HEK293T (cell line): ENCODE data around the gene PDE10A.

Experiments used
- CTCF ChIA-PET: fragments of 350-600 bp; formaldehyde crosslinking; extraction: SDS; loops from one replicate; lab custom pipeline; 2021; ENCODE audit warnings: antibody characterized with exemption, inconsistent platforms; lab: Yijun Ruan, JAX
- POLR2A ChIA-PET: fragments of 350-600 bp; formaldehyde crosslinking; extraction: SDS; loops from one replicate; lab custom pipeline; 2020; ENCODE audit warnings: antibody characterized with exemption, inconsistent platforms; lab: Yijun Ruan, JAX
- DNase-seq: peaks from one replicate; pipeline ENCODE4 v3.0.0; 2012; ENCODE audit warnings: mixed read lengths; ENCODE audit errors: extremely low spot score
- ARNT ChIP-seq: fragments of 450-650 bp; IDR thresholded peaks from 2 replicates; pipeline ENCODE4 v1.6.1; 2017; ENCODE audit warnings: mild to moderate bottlenecking
- BHLHE40 ChIP-seq: fragments of 450-650 bp; IDR thresholded peaks from 2 replicates; pipeline ENCODE4 v1.6.1; 2016; ENCODE audit warnings: mild to moderate bottlenecking, moderate library complexity, borderline replicate concordance
- CTBP1 ChIP-seq: fragments of 450-650 bp; IDR thresholded peaks from 2 replicates; pipeline ENCODE4 v1.6.1; 2016; ENCODE audit warnings: borderline replicate concordance
- ELF4 ChIP-seq: fragments of 450-650 bp; IDR thresholded peaks from 2 replicates; pipeline ENCODE4 v1.6.1; 2017; ENCODE audit warnings: antibody characterized with exemption
- FOXA1 ChIP-seq: fragments of 450-650 bp; IDR thresholded peaks from 2 replicates; pipeline ENCODE4 v1.6.1; 2016; ENCODE audit warnings: mild to moderate bottlenecking
- FOXK2 ChIP-seq: fragments of 450-650 bp; IDR thresholded peaks from 2 replicates; pipeline ENCODE4 v1.6.1; 2016; ENCODE audit warnings: mild to moderate bottlenecking
- FOXM1 ChIP-seq: fragments of 450-650 bp; IDR thresholded peaks from 2 replicates; pipeline ENCODE4 v1.6.1; 2017; ENCODE audit warnings: mild to moderate bottlenecking, borderline replicate concordance
- HDGF ChIP-seq: fragments of 450-650 bp; IDR thresholded peaks from 2 replicates; pipeline ENCODE4 v1.6.1; 2017; ENCODE audit warnings: antibody characterized with exemption, borderline replicate concordance
- L3MBTL2 ChIP-seq: fragments of 450-650 bp; conservative IDR thresholded peaks from 2 replicates; pipeline ENCODE4 v1.6.1; 2016; ENCODE audit warnings: mild to moderate bottlenecking
- LEF1 ChIP-seq: fragments of 450-650 bp; IDR thresholded peaks from 2 replicates; pipeline ENCODE4 v1.6.1; 2017; ENCODE audit warnings: mild to moderate bottlenecking, borderline replicate concordance
- NFRKB ChIP-seq: fragments of 450-650 bp; IDR thresholded peaks from 2 replicates; pipeline ENCODE4 v1.6.1; 2016; ENCODE audit warnings: mild to moderate bottlenecking, moderate library complexity
- SP1 ChIP-seq: fragments of 450-650 bp; IDR thresholded peaks from 2 replicates; pipeline ENCODE4 v1.6.1; 2017
- SUZ12 ChIP-seq: fragments of 450-650 bp; IDR thresholded peaks from 2 replicates; pipeline ENCODE4 v1.6.1; 2016; ENCODE audit warnings: mild to moderate bottlenecking
- TARDBP ChIP-seq: fragments of 450-650 bp; IDR thresholded peaks from 2 replicates; pipeline ENCODE4 v1.6.1; 2016
- ZNF384 ChIP-seq: fragments of 450-650 bp; IDR thresholded peaks from 2 replicates; pipeline ENCODE4 v1.6.1; 2016
- TF ChIP-seq, protein P1 (sequence below): fragments of 450-650 bp; IDR thresholded peaks from 2 replicates; pipeline ENCODE4 v1.6.1; 2016

Gene PDE10A

DNA sequence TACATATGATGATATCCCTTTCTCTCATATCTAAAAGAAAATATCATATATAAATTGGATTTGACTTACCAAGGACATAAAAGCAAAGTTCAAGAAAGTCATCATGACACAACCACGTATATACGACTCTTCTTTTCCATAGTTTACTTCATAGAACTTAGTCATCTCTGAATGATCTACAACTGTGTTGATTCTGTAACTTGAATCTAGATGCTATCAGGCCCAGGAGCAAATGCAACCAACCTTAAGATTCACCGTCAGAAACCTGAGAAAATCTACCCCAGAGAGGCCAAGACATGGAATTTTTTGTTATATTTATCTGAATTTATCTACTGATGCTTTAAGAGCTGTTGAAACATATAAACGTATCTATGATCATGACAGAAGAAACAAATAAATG, 165.6 kb downstream of the PDE10A start:
- no peak for DNase-seq
- TF ChIP-seq TARDBP: no peak
- peak; percentile 29; the same call in 1 of the 2 replicates for TF ChIP-seq CTBP1
- TF ChIP-seq, protein P1, sequence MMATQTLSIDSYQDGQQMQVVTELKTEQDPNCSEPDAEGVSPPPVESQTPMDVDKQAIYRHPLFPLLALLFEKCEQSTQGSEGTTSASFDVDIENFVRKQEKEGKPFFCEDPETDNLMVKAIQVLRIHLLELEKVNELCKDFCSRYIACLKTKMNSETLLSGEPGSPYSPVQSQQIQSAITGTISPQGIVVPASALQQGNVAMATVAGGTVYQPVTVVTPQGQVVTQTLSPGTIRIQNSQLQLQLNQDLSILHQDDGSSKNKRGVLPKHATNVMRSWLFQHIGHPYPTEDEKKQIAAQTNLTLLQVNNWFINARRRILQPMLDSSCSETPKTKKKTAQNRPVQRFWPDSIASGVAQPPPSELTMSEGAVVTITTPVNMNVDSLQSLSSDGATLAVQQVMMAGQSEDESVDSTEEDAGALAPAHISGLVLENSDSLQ: peak; percentile 34; the same call in 1 of the 2 replicates
- ChIA-PET POLR2A (no interaction called here), CTCF (interaction anchor here (1.2 kb wide), 1 partner anchor 9 kb away, joined by 3 read pairs; no protein-coding TSS in a partner anchor)

DNA sequence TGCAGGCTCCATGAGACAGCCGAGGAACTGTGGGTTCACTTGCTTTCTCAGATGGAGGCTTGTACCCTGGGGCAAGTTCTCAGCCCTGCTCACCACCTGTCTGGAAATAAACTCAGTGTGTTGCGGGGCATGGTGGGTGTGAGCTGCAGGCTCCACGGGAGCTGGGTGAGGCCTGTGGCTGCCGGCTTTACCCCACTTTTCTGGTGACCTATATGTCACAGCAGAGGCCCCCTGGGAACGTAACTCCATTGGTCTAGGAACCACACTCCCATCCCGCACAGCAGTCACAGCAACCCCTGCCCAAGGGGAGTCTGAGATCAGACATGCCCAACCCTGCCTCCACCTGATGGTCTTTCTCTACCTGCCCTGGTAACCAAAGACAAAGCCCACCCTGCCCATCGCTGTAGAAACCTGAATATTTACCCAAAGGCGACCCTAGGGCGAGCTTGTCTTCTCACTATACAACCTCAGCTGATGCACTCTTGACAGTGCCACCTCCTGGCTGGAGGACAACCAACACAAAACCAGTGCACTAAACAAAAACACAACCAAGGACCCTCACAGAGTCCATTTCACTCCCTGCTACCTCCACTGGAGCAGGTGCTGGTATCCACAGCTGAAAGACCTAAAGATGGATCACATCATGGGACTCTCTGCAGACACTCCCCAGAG, 174.3 kb downstream of the PDE10A start:
- ChIA-PET POLR2A (no interaction called here), CTCF (interaction anchor here (0.6 to 0.8 kb wide), 2 partner anchors 8 to 86 kb away, joined by 3 to 4 read pairs; no protein-coding TSS in a partner anchor)
- no peak for DNase-seq
- TF ChIP-seq HDGF (no peak), FOXM1 (no peak)

DNA sequence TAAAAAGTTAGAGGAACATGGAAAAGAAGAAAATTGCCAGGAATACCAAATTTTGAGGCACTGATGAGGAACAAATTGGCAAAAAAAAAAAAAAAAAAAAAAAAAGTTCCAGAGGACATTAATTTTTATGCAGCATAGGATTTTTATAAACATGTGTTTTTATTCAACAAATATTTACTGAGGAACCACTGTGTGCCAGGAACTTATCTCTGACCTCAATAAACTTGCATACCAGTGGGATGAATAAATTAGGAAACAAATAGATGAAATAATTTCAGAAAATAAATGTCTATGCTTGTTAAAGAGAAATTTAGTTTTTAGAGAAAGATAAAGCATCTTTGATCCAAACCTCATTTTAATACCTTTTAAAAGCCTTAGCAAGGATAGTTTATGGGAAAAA, 175.1 kb downstream of the PDE10A start:
- TF ChIP-seq LEF1 (no peak), ELF4 (no peak), FOXM1 (no peak), NFRKB (no peak)
- DNase-seq: no peak
- CTCF ChIA-PET: interaction anchor here (0.8 kb wide), 1 partner anchor 9 kb away, joined by 3 read pairs; no protein-coding TSS in a partner anchor
- POLR2A ChIA-PET: no interaction called here

DNA sequence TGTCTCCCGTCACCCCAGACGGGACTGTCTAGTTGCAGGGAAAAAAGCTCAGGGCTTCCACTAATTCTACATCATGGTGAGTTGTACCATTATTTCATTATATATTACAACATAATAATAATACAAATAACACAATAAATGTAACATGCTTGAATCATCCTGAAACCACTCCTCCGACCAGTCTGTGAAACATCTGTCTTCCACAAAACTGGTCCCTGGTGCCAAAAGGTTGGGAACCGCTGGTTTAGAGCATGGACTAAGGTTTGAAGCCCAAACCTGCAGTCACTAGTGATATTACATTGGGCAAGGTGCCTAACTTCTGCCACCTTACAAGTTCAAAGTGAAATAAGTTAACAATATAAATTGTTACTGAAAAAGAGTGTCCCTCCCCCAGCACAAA, 175.7 kb downstream of the PDE10A start:
- POLR2A ChIA-PET: no interaction called here
- no peak for DNase-seq
- TF ChIP-seq SUZ12: no peak
- no peak for TF ChIP-seq LEF1
- no peak for TF ChIP-seq L3MBTL2
- TF ChIP-seq FOXK2: no peak
- no peak for TF ChIP-seq CTBP1
- no peak for TF ChIP-seq BHLHE40
- no peak for TF ChIP-seq ELF4
- TF ChIP-seq, protein P1: no peak
- TF ChIP-seq FOXM1: no peak
- TF ChIP-seq ZNF384: no peak
- no peak for TF ChIP-seq FOXA1
- TF ChIP-seq TARDBP: no peak
- TF ChIP-seq ARNT: no peak
- TF ChIP-seq HDGF: no peak
- TF ChIP-seq NFRKB: no peak
- no peak for TF ChIP-seq SP1
- CTCF ChIA-PET: no interaction called here

DNA sequence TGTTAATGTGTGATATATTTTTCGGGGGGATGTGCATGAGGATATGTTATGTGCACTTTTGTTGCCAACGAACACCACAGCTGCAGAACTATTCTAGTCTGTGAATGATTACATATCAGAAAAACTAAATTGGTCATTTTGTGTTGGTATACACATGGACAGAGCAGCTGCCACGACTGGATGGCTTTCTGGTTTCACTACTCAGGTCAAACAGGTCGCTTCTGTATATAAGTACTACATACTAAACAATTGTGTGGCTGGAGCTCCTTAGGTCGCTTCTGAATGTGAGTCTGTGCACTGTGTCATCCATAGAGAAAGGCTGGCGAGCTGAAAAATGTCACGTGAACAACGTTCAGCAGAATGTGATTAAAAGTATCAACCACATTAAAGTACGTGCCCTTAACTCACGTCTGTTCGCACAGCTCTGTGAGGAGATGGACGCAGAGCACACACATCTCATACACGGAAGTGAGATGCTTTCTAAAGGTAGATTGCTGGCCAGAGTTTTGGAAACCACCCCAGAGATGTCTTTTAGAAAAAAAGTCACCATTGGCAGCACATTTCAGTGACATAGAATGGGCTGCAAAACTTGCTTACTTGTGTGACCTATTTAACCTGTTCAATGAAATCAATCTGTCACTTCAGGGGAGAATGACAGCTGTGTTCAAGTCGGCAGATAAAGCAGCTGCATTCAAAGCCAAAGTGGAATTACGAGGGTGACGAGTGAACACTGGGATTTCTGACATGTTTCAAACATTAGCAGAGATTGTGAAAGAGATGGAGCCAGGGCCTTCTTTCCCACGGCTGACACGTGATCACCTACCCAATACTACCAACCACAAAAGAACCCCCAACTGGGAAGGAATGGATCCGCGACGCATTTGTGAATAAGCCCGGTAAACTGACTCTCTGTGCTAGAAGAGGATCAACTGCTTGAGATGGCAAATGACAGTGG, 176.6 kb downstream of the PDE10A start:
- ChIA-PET POLR2A (no interaction called here), CTCF (no interaction called here)
- TF ChIP-seq, protein P1: no peak
- TF ChIP-seq L3MBTL2: no peak
- TF ChIP-seq LEF1: no peak
- no peak for TF ChIP-seq NFRKB
- no peak for TF ChIP-seq ZNF384
- no peak for TF ChIP-seq TARDBP
- TF ChIP-seq FOXK2: no peak
- no peak for TF ChIP-seq FOXA1
- TF ChIP-seq SUZ12: no peak
- no peak for TF ChIP-seq SP1
- no peak for TF ChIP-seq CTBP1
- no peak for TF ChIP-seq HDGF
- TF ChIP-seq FOXM1: no peak
- no peak for TF ChIP-seq ARNT
- no peak for DNase-seq

DNA sequence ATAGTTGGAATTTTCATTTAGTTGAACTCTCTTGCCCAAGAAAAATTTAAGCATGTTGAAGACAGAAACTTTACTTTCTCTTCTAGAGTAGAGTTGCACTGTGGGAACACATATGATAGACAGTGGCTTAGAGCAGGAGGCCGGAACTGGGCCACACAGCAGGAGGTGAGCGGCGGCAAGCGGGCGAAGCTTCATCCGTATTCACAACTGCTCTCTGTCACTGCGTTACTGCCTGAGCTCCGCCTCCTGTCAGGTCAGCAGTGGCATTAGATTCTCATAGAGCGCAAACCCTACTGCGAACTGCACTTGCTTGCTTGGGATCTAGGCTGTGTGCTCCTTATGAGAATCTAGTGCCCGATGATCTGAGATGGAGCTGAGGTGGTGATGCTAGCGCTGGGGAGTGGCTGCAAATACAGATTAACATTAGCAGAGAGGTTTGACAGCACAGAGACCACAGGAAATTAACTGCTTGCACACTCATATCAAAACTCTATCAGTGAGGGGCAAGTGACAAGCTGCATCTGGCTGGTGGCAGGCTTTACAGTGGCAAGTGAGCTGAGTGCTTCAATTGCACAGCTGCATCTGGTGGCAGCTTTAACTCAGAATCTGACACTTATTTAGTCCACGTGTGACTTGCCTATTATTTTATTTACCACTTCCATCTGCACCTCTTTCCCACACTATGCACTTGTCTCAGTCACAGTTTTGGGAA, 178.7 kb downstream of the PDE10A start:
- TF ChIP-seq HDGF (no peak), BHLHE40 (no peak), LEF1 (no peak), L3MBTL2 (no peak), SUZ12 (no peak), FOXK2 (no peak), NFRKB (no peak), ELF4 (no peak), FOXM1 (no peak), TARDBP (no peak), SP1 (no peak), FOXA1 (no peak), ZNF384 (no peak), CTBP1 (no peak)
- TF ChIP-seq, protein P1: no peak
- CTCF ChIA-PET: no interaction called here

More for the DNA sequence above, 178.7 kb downstream of the PDE10A start:
- POLR2A ChIA-PET: no interaction called here
- no peak for DNase-seq
